Jurkat, Clone E6-1 (cell line): Measurements from ENCODE around the gene MAPK9.
"Not testable (repeated sequence)": the region's sequence is repeated elsewhere in the genome, so short reads cannot be mapped to it uniquely, and the experiment has no call there.

Experiments used
- DNase-seq: peaks from one replicate; pipeline ENCODE4 v3.0.0-alpha.2; 2011; ENCODE audit warnings: low read depth, low spot score
- H3K4me3 ChIP-seq: 2 replicates; pipeline ENCODE4 v1.5.1; 2011; ENCODE audit warnings: mild to moderate bottlenecking, low read length, control low read depth, moderate library complexity

The MAPK9 gene

GRCh38 chr5:180212363-180213255 lies 79.3 kb downstream of the MAPK9 start:
- no peak for DNase-seq
- no peak overlapping the region for H3K4me3 ChIP-seq

DNA sequence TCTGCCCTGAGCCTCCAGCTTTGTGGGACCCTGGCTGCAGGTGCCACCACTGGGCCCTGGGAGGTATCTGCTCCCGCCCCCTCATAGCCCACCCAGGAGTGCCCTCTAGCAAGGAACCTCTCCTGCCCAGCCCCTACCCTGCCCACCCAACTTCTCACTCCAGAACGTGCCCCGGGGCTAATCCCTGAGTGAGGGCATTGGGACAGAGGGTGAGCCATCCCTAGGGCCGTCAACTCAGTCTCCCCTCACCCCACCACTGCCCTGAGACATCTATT lies 80.2 kb downstream of the MAPK9 start:
- no peak for DNase-seq

GRCh38 chr5:180210961-180211760 lies 80.7 kb downstream of the MAPK9 start:
- no peak for DNase-seq
- no peak overlapping the region for H3K4me3 ChIP-seq

More for the DNA sequence above, 80.2 kb downstream of the MAPK9 start:
- no peak overlapping the region for H3K4me3 ChIP-seq

DNA sequence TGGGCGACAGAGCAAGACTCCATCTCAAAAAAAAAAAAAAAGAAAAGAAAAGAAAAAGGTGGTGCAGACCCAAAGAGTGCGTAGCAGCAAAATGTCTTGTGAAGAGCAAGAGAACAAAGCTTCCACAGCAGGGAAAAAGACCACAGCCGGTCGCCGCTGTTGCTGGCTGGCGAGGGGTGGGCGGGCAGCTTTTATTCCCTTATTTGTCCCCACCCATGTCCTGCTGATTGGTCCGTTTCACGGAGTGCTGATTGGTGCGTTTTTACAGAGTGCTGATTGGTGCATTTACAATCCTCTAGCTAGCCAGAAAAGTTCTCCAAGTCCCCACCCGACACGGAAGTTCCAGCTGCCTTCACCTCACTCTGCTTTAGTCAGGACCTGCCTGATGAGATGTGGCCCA lies 81.8 kb downstream of the MAPK9 start:
- not testable (repeated sequence) for H3K4me3 ChIP-seq, DNase-seq

DNA sequence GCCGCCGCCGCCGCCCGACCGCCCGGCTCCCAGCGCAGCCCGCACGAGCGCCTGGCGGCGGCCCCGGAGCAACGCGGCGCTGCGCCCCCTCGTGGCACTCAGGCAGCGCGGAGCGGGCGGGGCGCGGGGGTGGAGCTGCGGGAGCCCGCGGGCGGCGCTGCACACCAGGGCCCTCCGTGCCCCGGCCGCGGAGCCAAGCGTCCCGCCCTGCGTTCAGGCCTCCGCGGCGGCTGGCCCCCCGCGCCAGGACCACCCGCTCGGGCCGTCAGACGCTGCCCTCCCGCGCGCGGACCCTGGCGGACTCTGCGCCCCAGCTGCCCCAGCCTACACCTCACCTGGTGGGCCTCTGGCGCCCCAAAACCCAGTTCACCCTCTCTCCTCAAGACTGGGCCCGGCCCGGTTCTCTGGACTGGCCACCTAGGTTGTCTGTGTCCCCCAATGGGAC lies 82.7 kb downstream of the MAPK9 start, which contains the start of gene RASGEF1C:
RASGEF1C (minus strand) TSS at position 75 of the 445 bp plus-strand sequence. CDS start 71,159 bp downstream, outside the sequence.
- H3K4me3 ChIP-seq: peak within 1 kb of the TSS; percentile 44
- peak; percentile 35 for DNase-seq

DNA sequence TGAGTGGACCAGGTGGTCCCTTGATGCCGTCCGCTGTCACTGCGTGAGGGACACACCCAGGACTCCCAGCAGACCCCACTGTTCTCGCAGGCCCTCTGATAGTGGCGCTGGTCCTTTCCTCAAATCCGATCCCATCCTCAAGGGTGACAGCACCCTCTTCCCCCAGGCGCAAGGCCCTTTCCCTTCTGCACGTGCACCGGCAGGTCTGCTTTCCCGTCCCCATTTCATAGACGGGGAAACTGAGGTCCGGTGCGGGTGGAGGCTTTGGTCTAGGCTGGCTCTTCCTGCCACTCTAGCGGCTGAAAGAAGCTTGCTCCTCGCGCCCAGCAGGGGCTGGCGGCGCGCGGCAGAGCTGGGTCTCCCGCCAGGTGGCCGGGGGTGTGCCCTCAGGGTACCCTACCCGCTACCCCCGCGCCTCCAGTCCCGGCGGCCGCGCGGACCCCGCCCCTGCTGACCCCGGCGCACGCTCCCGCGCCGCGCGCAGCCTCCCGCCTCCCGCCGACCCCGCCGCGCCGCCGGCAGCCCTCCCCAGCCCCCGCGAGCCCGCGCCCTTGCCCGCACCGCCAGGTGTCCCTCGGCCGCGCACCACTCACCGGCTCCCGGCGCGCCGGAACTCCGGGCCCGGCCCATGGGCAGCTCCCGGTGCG lies 83.3 kb downstream of the MAPK9 start:
- no peak for DNase-seq
- H3K4me3 ChIP-seq: peak overlapping the region; percentile 44

GRCh38 chr5:180208038-180208434 lies 83.8 kb downstream of the MAPK9 start:
- no peak for DNase-seq
- peak overlapping the region; percentile 44 for H3K4me3 ChIP-seq

DNA sequence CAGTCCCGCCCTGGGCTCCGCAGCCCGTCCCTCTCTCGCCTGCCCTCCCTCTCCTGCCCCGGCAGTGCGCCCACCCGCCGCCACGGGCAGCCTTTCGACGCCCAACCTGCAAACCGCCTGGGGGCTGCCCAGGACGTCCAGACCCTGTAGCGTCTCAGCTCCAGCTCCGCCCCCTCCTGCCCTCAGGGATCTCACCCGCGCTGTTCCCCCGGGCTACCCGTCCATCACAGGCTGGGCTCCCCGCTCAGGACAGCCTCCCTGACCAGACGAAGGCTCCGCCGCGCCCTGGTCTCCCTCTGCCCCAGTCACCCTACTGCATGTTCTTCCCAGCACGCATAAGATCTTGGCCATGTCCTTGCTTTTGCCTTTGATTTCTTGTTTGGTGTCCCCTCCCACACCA lies 84.3 kb downstream of the MAPK9 start:
- H3K4me3 ChIP-seq: no peak overlapping the region
- no peak for DNase-seq

DNA sequence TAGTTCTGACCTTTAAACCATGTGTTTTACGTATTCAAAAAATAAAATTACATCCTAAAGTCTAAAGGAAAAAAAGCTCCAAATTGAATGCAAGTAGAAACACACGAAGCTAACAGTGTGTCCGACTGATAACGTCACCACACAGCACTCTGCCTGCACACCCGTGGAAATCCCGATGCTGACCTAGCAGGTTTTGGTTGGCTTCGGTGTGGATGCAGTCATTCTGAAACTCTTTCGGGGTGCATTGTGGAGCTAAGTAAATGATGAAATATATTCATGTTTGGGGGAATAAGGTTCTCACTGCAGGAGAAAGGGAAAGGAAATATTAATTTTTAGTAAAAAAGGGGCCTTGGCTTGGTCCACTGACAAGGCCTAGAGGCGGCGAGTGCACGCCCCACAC lies 84.9 kb downstream of the MAPK9 start:
- H3K4me3 ChIP-seq: no peak overlapping the region

GRCh38 chr5:180205916-180206315 lies 86.0 kb downstream of the MAPK9 start:
- no peak for DNase-seq
- no peak overlapping the region for H3K4me3 ChIP-seq

More for the DNA sequence above, 84.9 kb downstream of the MAPK9 start:
- no peak for DNase-seq

GRCh38 chr5:180204276-180204819 lies 87.5 kb downstream of the MAPK9 start:
- DNase-seq: no peak
- no peak overlapping the region for H3K4me3 ChIP-seq

DNA sequence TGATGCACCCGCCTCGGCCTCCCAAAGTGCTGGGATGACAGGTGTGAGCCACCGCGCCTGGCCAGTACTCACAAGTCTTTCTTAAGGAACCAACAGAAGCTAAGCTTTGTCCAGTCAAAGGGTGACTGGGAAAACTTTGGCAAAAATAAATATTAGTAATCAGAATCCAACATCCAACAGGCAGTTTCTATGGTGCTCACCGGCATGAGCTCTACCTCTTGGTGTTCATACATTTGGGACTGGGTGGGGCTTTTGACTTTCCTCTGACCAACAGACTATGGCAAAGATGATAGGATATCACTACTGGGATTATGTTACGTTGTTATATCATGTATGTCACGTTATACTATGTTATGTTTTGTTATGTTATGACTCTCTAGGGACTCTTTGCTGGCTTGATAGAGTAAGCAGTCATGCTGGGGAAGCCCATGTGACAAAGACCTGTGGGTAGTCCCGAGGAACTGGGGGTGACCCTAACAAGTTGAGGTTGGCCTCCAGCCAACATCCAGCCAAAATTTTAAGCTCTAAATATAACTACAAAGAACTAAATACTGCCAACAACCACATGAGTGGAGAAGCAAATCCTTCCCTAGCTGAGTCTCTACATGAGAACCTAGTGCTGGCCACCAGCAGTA lies 88.8 kb downstream of the MAPK9 start:
- no peak overlapping the region for H3K4me3 ChIP-seq
- DNase-seq: no peak

- DNase-seq: peak; percentile 36
- no peak overlapping the region for H3K4me3 ChIP-seq
Measured at GRCh38 chr5:180201051-180201987, 90.6 kb downstream of the MAPK9 start.

- no peak overlapping the region for H3K4me3 ChIP-seq
- no peak for DNase-seq
Measured at GRCh38 chr5:180199390-180199789, 92.5 kb downstream of the MAPK9 start.

DNA sequence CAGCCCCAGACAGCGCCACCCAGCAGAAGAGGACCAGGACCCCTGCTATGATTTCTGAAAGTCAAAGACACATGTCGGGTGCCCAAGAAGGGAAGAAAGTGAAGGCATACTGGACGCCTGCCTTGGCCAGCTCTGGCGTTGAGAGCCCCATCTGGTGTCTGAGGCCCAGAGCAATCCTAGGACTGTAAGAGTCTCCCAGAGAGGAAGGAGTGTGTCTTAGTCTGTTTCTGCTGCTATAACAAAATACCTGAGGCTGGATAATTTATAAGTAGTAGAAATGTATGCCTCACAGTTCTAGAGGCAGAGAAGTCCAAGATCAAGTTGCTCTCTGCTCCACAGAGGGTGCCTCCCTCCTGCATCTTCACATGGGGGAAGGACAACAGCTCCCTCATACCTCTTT lies 93.7 kb downstream of the MAPK9 start:
- H3K4me3 ChIP-seq: no peak overlapping the region
- no peak for DNase-seq

DNA sequence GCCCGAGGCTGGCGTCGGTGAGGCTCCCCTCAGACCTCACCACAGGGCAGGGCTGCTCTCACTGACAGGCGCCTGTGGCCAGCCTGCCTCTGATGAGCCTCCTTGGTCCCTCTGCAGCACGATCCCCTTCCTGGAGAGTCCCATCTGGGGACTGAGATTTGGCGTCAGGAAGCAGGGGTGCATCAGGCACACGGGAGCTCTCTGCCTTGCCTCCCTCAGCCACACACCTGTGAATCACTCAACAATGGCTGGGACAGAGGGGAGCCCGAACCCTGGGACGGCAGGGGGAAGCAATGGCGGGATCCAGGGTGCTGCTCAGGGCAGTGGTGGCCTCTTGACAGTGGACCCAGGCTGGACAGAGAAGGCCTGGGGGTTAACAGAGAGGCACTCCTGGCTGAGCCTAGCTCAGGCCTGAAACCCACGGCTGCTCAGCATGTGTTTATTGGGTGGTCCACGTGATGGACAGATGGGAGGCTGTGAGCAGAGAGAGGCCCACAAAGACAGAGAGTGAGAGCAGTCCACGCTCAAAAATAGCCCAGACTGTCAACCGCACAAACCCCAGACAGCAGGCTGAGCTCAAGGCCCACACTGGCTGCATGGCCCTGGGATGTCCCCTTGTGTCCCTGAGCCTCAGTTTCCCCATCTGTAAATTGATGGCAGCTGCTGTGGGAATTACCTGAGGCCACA lies 94.7 kb downstream of the MAPK9 start:
- no peak for DNase-seq
- H3K4me3 ChIP-seq: no peak overlapping the region
